T-helper 2 cell treated with Interferon-gamma antibody and Interleukin-4, amounts not matched to agents 100 ng/mL and 5 ng/mL, for 36 hours (primary cell): ENCODE measurements around the gene MRRF. TPM values are rescaled to one million over a fixed set of nuclear protein-coding genes. Genes with fewer than 3 reads are reported as not detected.

Source experiments
- intact Hi-C: fragments of 100-400 bp; cut with micrococcal nuclease; formaldehyde crosslinking; loops from one replicate; pipeline ENCODE4 v1.15.1; 2023
- total RNA-seq: library from RNA; stranded (reverse); gene quantifications from 2 replicates; pipeline ENCODE4 v1.2.3, GENCODE V29; 2022

The MRRF gene
- total RNA-seq, 1 donor from 2014 or later: 37.7 TPM

DNA sequence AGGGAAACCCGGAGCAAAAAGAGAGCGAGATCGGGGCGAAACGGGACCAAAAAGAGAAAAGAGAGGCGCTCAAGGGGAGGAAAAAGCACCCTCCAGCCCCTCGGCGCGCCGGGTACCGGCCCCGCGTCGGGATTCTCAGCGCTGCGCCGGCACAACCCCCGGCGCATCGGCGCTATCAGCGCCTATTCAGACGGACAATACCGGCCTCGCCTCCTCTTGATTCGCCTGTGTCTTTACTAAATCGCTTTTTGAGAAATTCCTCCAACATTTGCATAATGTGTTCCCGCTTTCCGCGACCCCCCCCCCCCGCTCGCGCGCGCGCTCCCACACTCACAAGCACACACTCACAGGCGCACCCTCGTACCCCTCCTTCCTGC is 36.5 kb upstream of the MRRF start:
- intact Hi-C loops: no loop called here

GRCh38 chr9:122228568-122229484 is 35.9 kb upstream of the MRRF start, which contains the start of gene LHX6:
LHX6 (minus strand) TSS chr9:122228957; CDS start chr9:122228740, 217 bp downstream.
- intact Hi-C loops: no loop called here

DNA sequence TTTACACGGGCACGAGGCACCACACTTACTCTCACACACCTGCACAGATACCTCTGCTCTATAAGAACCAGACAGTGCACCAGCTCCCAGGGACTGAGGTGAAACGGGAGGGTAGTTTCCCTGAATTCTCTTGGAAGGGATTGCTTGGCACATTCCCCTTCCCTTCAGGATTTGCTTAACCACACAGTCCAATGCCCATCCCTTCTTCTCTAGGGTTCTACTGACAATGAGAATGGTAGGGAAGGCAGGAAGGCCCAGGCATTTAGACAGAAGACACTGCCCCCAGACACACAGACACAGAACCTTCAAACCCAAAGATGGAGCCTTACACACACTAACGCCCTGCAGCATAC is 35.2 kb upstream of the MRRF start:
- intact Hi-C loops: no loop called here

DNA sequence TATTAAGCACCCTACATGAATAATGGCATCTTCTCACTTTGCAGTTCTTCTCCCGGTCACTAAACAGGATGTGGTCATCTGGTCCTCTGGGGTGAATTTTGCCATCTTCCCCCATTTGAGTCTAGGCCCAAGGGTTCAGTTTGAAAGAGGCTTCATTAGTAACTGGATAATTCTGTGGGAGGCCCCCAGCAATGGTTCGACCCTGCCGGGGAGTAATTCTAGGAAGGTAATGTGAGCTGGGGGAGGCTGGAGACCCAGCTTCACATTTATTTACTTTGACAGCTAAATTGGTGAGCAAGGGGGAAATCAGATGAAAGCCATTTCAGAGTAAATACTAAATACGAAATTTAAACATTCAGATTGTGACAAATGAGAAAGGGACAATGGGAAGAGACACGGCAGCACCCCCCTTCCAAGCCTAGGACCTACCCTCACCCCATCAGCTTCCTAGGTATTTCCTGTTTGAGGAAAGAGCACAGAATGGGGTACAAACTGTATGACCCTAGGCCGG is 31.8 kb upstream of the MRRF start:
- intact Hi-C loops: no loop called here

- intact Hi-C loops: no loop called here
These were observed 30.5 kb upstream of the MRRF start for GRCh38 chr9:122234022-122234748.

DNA sequence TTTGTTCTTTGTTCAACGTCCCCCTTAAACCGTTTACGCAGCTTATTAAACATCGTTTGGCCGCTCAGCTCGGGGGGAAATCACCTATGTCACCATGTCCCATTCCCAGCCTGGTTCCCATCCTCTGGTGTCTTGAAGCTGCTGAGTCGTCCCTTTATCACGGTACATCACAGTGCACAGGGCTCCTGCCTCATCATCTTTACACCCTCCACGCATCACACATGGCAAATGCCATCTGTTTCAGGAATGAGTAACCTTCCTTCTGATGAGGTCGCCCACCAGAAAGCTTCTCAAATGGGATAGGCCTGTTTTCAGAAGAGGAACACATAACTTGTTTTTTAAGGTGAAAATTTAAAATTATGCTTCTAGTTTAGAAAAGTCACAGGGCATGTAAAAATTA is 28.0 kb upstream of the MRRF start:
- intact Hi-C loops: no loop called here

- intact Hi-C loops: no loop called here
These were observed 25.0 kb upstream of the MRRF start for GRCh38 chr9:122239722-122240121.

DNA sequence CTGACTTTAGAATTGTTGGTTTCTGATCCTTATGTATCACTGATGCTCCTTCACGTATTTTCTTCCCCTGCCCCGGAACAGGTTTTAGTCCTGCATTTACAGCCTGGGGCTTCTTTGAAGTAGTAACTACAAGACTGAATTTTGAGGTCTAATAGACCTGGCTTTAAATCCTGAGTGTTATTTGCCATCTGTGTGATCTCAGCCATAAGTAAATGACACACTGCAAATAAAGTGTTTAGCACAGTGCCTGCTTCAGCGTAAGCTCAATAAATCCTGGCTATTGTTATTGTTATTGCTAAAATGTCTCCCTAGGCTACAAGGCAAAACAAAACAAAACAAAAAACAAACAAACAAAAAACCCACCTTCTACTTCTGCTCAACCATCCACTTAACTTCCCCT is 20.3 kb upstream of the MRRF start:
- intact Hi-C loops: no loop called here

- intact Hi-C loops: no loop called here
These were observed 18.0 kb upstream of the MRRF start for GRCh38 chr9:122246666-122247065.

DNA sequence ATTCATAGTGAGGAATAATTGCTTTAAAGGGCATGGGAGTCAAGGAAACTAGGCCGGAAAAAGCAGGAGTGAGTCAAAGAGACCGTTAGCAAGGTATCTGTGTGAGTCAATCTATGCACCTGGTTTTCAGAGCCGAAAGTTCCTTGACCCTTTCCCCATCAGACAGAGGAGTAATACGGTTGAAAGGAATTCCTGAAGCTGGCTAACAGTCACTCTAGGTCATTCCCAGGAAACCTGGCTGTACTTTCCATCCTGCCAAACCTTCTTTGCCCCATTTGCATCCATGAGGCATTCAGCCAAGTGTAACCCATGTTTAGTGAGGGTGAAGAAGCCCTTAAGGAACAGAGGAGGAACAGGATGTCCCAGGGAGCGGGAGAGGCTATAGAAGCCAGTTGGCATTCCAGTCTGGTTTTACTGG is 16.2 kb upstream of the MRRF start:
- intact Hi-C loops: no loop called here

GRCh38 chr9:122251351-122251750 is 13.3 kb upstream of the MRRF start:
- intact Hi-C loops: no loop called here

- intact Hi-C loops: no loop called here
These were observed 11.9 kb upstream of the MRRF start for GRCh38 chr9:122252796-122253195.

- intact Hi-C loops: no loop called here
These were observed 9.9 kb upstream of the MRRF start for GRCh38 chr9:122254761-122255160.

DNA sequence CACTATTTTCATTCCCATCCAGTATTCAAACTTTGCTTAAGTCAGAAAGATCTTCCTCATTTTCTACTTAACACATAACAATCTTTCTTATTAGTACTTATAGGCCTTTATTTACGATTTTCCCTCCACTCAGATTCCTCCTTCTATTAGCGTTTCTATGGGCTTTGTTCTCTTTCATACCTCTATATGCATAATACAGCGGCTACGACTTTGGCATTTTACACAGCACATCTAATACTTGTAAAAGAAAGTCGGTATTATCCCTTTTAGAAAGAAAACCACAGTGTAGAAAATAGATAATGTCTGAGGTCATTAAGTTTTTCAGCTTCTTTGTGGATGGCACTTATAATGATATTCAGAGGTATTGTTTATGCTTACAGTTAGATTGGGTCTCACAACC is 8.5 kb upstream of the MRRF start:
- intact Hi-C loops: no loop called here

DNA sequence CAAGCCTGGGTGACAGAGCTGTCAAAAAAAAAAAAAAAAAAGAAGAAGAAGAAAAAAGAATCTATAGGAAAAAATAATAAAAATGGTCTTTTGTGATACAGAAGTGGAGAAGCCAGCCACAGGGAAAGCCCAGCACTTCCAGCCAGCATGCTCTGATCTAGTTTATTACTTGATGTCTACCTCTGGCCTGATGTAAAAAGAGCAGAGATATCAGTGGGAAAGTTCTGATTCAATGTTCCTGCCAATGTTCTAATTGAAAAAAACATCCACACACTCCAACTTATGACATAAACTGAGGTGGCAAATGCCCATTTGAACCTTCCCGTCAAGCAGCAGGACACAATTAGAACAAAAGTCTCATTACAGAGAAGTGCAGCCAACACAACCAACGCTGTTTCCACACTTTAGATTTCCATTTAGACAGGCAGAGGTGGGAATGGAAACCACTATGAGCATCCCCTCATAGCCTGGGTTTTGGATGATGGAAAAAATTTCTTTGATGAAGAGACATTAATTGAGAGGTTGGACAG is 5.7 kb upstream of the MRRF start:
- intact Hi-C loops: no loop called here

GRCh38 chr9:122261469-122261881 is 3.2 kb upstream of the MRRF start:
- intact Hi-C loops: loop anchor here (10.0 kb wide), 1 partner anchor 643 kb away; the partner anchor contains the start of gene RC3H2

GRCh38 chr9:122262073-122262472 is 2.6 kb upstream of the MRRF start:
- intact Hi-C loops: loop anchor here (10.0 kb wide), 1 partner anchor 643 kb away; the partner anchor contains the start of gene RC3H2

DNA sequence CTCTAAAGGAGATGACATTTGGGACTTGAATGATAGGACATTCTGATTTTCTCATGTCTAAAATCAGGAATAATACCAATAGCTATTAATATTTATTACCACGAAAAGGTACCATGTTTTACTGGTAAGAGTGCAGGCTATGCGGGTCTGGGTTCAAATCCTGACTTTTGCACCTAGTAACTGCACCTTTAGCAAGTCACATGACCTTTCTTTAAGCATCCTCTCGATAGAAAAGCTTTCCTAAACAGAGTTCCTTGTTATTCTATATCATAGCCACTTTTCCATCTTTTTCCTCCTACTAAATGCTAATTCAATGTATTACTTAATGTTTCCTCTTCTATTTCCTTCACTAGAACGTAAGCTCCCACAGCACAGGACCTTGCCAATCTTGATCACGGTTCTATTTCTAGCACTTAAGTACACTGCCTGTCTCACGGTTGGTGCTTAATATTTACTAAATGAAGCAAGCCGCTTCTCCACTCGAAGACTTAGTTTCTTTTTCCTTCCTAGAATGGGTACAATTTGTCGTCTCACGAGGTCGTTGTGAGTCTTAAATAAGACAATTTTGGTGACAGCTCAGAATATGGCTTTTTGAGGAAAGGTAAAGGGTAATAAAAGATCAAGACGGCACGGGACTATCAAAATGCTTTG is 858 bp upstream of the MRRF start:
- intact Hi-C loops: loop anchor here (1.0 to 10.0 kb wide), 5 partner anchors 51 to 641 kb away; partner anchors contain the start of genes MORN5, NDUFA8, PDCL and RC3H2

DNA sequence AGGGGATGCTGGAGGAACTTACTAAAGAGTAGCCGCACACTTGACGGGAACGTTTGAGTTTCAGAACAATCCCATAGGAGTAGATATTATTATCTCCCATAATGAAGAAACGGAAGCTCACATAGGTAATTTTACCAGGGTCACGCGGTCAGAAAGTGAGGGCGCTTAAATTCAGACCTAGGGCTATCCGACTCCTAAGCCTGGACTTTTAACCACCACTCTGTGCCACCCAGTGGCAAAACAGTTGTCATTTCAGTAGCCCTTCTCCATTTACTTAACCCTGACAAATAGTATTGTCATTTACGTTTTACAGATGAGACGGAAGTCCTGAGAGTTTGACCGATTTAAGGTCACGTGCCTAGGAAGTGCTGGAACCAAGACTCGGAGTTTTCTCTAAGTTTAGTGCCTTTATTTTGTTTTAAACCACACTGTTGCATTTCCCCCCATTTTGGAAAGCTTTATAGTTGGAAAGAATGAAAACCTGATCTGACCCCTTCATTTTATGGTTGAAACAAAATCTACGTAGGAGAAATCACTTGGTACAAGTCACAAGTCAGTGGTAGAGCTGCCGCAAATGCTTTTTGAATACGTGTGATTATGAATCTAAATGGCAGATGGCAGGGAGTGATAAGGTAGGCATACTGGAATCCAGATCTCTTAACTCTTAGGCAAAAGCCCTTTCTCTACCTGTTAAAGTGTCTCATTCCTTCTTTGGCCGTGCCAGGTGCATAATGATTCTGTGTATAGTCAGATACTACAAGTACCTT is 650 bp downstream of the MRRF start:
- intact Hi-C loops: loop anchor here (2.0 to 10.0 kb wide), 3 partner anchors 53 to 639 kb away; partner anchors contain the start of gene RC3H2
